Neural crest cell (in vitro differentiated cells): ENCODE results near the gene PCK2. TPM values are rescaled to one million over a fixed set of nuclear protein-coding genes. Genes with fewer than 3 reads are reported as not detected.

Experiments
- DNase-seq: peaks from one replicate; pipeline ENCODE4 v3.0.0; 2021; ENCODE audit warnings: low read depth, mixed read lengths, low spot score
- H3K27ac Mint-ChIP-seq: one replicate; pipeline ENCODE4 v1.8.0; 2021; ENCODE audit warnings: mild to moderate bottlenecking, mixed read lengths; ENCODE audit not compliant: unreplicated experiment
- H3K27me3 Mint-ChIP-seq: 2 replicates; pipeline ENCODE4 v1.8.0; 2021; ENCODE audit warnings: low read depth, mild to moderate bottlenecking, mixed read lengths
- H3K36me3 Mint-ChIP-seq: 2 replicates; pipeline ENCODE4 v1.8.0; 2021; ENCODE audit warnings: low read depth, mild to moderate bottlenecking, mixed read lengths
- H3K4me1 Mint-ChIP-seq: 2 replicates; pipeline ENCODE4 v1.8.0; 2021; ENCODE audit warnings: mixed read lengths
- H3K4me3 Mint-ChIP-seq: one replicate; pipeline ENCODE4 v1.8.0; 2021; ENCODE audit warnings: mild to moderate bottlenecking, mixed read lengths
- H3K9me3 Mint-ChIP-seq: 2 replicates; pipeline ENCODE4 v1.8.0; 2021; ENCODE audit warnings: mixed read lengths
- CTCF ChIP-seq: fragments of 200-600 bp; sonication (generic); conservative IDR thresholded peaks from 2 replicates; pipeline ENCODE4 v1.5.0; 2021; ENCODE audit warnings: antibody characterized with exemption, mild to moderate bottlenecking
- total RNA-seq: library from RNA; stranded (reverse); gene quantifications from 2 replicates; pipeline ENCODE4 v1.2.1, GENCODE V29; 2021

PCK2 gene
- total RNA-seq, 1 donor from 2014 or later: 26.7 TPM

GRCh38 chr14:24122898-24123297, 28.8 kb downstream of the PCK2 start:
- Mint-ChIP-seq H3K27ac (no peak overlapping the region), H3K4me1 (no peaks in the 10 kb centered on the region), H3K9me3 (no peaks in the 10 kb centered on the region), H3K27me3 (no peaks in the 10 kb centered on the region), H3K36me3 (peaks cover 2% of the 10 kb centered on the region), H3K4me3 (no peak overlapping the region)
- no peak for DNase-seq
- no peak for TF ChIP-seq CTCF

- Mint-ChIP-seq H3K27ac (no peak overlapping the region), H3K4me3 (no peak overlapping the region), H3K9me3 (no peaks in the 10 kb centered on the region), H3K27me3 (no peaks in the 10 kb centered on the region), H3K36me3 (peaks cover under 1% of the 10 kb centered on the region), H3K4me1 (no peaks in the 10 kb centered on the region)
- TF ChIP-seq CTCF: no peak
- no peak for DNase-seq
Observed at GRCh38 chr14:24123424-24124417, 29.6 kb downstream of the PCK2 start.

GRCh38 chr14:24126939-24127338, 32.8 kb downstream of the PCK2 start:
- Mint-ChIP-seq H3K27ac (no peak overlapping the region), H3K27me3 (no peaks in the 10 kb centered on the region), H3K9me3 (no peaks in the 10 kb centered on the region), H3K4me1 (no peaks in the 10 kb centered on the region), H3K4me3 (no peak overlapping the region), H3K36me3 (no peaks in the 10 kb centered on the region)
- TF ChIP-seq CTCF: no peak
- no peak for DNase-seq

GRCh38 chr14:24127673-24128072, 33.6 kb downstream of the PCK2 start:
- no peaks in the 10 kb centered on the region for H3K9me3 Mint-ChIP-seq
- no peaks in the 10 kb centered on the region for H3K36me3 Mint-ChIP-seq
- TF ChIP-seq CTCF: no peak
- H3K27me3 Mint-ChIP-seq: no peaks in the 10 kb centered on the region
- no peak for DNase-seq
- H3K4me1 Mint-ChIP-seq: no peaks in the 10 kb centered on the region
- no peak overlapping the region for H3K27ac Mint-ChIP-seq
- no peak overlapping the region for H3K4me3 Mint-ChIP-seq

- no peak for DNase-seq
- Mint-ChIP-seq H3K36me3 (no peaks in the 10 kb centered on the region), H3K27me3 (no peaks in the 10 kb centered on the region), H3K4me3 (no peak overlapping the region), H3K9me3 (no peaks in the 10 kb centered on the region), H3K27ac (no peak overlapping the region), H3K4me1 (no peaks in the 10 kb centered on the region)
- TF ChIP-seq CTCF: no peak
Observed at GRCh38 chr14:24129410-24129998, 35.4 kb downstream of the PCK2 start.
